GM21423 (cell line): ENCODE measurements around the gene RRP7A.
"Not testable (repeated sequence)": the region's sequence is repeated elsewhere in the genome, so short reads cannot be mapped to it uniquely, and the experiment has no call there.

ENCODE experiments used
- ATAC-seq: cut with Tn5 transposase; IDR thresholded peaks from one replicate; pipeline ENCODE4 v1.9.1; 2021; ENCODE audit warnings: mild to moderate bottlenecking, moderate library complexity; ENCODE audit not compliant: unreplicated experiment

Gene RRP7A

DNA sequence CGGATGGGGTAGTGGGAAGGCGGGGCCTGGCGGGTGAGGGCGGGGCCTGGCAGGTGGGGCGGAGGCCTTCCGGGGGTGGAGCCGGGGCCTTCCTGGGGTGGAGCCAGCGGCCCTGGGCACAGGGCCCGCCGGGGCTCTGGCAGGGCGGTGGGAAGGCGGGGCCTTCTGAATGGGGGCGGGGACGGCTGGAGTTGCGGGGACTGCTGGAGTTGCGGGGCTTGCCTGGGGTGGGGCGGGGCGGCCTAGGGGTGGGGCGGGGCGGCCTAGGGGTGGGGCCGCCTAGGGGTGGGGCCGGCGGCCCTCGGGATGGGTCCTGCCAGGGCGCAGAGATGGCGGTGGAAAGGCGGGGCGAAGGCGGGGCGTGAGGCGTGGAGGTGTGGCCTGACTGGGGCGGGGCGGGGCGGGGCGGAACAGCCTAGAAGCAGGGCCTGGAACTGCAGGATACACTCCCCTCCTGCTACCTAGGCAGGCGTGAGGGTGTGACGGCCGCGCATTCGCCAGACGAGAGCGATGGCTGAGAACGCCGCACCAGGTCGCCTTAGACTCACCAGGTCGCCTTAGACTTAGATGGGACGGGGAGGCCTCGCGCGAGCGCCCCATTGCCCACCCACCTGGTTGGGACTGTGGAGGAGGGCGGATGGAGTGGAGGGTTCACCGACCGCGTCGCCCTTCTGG, 19.3 kb downstream of the RRP7A start:
- peak; percentile 70 for ATAC-seq

DNA sequence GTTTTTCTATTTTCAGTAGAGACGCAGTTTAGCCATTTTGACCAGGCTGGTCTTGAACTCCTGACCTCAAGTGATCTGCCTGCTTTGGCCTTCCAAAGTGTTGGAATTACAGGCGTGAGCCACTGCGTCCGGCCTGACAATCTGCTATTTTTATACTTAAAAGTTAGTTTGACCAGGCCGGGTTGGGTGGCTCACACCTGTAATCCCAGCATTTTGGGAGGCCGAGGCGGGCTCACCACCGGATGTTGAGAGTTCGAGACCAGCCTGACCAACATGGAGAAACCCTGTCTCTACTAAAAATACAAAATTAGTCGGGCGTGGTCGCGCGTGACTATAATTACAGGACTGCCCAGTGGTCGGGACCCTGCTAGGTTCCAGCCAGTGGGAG, 19.8 kb downstream of the RRP7A start:
- ATAC-seq: not testable (repeated sequence)

DNA sequence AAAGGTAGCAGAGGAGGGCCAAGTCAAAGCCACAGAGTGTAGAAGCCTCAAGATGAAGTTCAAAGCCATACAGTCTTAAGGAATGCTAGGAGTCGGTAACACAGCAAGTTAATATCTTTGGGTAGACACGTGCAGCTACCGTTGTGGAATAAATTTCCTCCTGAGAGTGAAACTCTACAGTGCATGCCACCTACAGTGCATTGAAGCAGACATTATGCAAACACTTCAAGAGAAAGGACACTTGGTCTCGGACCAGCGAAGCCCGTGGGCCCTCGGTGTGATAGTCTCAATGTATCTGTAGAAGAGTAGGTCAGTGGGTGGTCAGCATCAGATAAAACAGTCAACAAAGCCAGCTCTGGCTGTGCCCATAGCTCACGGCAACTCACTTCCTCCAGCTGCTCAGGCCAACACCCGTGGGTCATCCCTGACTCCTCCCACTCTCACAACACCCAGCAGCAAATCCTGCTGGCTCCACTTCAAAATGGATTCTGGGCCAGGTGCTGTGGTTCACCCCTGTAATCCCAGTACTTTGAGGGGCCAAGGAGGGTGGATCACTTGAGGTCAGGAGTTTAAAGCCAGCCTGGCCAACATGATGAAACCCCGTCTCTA, 24.0 kb downstream of the RRP7A start:
- ATAC-seq: not testable (repeated sequence)

DNA sequence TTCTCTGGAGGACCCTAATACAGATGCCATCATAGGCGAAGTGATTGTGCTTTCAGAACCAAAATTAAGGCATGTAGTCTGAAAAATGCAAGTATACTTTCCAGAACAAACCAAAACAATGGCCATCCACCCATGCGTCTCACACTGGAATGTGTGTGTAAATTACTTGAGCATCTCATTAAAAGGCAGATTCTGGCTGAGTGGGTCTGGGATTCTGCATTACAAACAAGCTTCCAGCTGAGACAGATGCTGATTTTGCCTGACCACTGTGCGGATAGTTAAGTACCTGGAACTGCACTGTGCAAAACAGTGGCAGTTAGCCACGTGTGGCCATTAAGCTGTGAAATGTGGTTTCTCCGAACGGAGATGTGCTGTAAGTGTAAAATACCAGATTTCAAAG, 26.2 kb downstream of the RRP7A start:
- no peak for ATAC-seq

DNA sequence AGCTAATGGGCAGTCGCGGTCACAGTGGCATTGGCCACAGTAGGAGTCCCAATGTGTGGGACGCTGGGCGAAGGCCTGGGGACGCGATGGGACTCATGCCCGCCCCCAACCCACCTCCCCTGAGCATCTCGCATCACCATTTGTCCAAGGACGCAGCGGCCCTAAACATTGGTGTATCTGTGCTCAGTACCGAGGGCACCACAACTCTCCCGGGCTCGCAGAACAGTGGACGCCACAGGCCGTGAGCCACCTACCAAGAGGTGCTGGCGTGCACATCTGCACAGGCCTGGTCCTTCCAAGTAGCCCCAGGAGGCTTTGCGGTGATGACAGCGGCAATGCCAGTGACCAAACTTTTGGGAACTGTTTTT, 27.3 kb downstream of the RRP7A start:
- no peak for ATAC-seq

GRCh38 chr22:42490243-42490832, 29.3 kb downstream of the RRP7A start:
- no peak for ATAC-seq

DNA sequence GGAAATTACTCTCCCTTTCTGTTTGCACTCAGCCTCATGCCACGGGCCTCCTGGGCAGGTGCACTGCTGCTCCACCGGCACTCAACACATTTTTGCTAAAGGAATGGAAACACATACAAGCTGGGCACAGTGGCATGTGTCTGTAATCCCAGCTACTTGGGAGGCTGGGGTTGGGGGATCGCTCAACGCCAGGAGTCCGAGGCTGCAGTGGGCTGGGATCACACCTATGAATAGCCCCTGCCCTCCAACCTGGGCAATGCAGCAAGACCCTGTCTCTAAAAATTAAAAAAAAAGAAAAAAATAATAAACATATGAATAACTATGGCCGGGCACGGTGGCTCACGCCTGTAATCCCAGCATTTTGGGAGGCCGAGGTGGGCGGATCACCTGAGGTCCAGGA, 30.6 kb downstream of the RRP7A start:
- no peak for ATAC-seq

GRCh38 chr22:42484506-42484905, 35.1 kb downstream of the RRP7A start:
- no peak for ATAC-seq

GRCh38 chr22:42483610-42484223, 35.9 kb downstream of the RRP7A start:
- not testable (repeated sequence) for ATAC-seq

GRCh38 chr22:42475122-42475521, 44.5 kb downstream of the RRP7A start:
- no peak for ATAC-seq

GRCh38 chr22:42473484-42474193, 46.0 kb downstream of the RRP7A start:
- ATAC-seq: no peak

DNA sequence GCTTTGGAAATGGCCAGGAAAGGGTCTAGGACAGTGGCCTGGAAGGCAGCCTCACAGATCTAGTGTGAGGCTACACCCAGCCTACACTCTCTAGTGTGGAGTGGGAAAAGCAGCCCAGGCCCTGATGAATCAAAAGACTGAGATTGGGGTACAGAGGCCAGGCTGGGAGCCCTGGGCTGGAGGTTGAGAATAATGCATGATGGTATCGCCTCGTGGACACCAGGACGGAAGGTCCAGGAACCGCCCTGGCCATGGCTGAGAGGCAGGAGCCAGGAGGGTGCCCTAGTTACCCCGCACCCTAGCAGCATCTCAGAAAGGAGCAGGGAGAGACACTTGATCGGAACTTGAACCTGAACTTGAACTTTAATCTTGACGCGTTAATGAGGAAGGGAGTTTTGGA, 46.9 kb downstream of the RRP7A start:
- no peak for ATAC-seq

DNA sequence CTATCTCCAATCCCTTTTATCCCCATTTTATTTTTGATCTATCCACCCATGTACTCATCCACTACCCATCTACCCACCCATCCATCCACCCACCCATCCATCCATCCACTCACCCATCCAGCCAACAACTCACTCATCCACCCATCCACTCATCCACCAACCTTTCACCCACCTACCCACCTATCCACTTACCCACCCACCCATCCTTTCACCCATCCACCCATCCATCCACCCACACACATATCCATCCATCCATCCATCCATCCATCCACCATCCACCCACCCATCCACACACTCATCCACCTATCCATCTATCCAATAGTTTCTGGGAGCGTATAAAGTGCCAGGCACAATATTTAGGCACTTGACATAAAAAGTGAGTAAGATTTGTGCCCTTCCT, 48.2 kb downstream of the RRP7A start:
- no peak for ATAC-seq

DNA sequence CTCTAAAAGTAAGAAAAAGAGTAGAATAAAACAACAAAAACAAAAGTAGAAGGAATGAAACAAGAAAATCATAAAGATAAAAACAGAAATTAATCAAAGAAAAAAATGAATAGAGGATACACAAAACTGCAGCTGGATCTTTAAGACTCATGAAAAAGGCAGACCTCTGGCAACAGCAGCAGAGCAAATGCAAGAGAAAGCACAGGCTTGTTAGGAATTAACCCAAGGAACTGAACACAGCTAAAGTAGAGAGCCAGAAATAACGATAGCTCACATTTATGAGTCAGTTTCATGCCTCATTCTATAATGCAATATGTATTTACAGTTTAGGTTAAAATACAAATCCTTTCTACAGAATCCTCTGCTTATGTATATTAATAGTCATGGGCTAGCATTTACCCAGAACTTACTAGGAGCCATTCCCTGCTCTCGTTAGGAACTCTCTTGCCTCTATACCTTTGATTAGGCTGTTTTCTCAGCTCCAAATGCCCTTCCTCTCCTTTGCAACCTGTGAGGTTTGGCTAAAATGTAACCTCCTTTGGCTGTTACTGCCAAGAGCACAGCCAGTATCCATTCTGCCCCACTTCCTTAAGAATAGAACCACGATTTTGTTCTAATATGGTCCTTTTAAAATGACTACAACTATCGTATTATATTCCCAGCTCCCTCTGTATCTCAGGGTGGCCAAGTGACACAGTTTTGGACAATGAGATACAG, 49.1 kb downstream of the RRP7A start:
- no peak for ATAC-seq

DNA sequence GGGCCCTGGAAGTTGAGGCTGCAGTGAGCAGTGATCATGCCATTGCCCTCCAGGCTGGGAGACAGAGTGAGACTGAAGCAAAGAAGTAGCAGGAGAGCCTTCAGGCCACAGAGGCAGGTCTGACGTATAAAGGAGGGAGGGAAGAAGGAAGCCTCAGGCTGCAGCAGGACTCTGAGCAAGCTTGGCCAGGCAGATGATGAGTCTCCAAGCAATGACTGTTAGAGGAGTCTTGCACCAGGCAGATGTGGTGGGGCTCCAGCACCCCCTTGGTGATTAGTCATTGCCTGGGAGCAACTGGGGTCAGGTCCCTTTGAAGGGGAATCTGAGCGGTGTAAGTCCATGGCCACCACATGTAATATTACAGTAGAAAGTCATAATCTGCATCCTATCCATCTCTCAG, 50.8 kb downstream of the RRP7A start:
- ATAC-seq: no peak

- ATAC-seq: no peak
Measured at GRCh38 chr22:42462016-42462415, 57.6 kb downstream of the RRP7A start.

DNA sequence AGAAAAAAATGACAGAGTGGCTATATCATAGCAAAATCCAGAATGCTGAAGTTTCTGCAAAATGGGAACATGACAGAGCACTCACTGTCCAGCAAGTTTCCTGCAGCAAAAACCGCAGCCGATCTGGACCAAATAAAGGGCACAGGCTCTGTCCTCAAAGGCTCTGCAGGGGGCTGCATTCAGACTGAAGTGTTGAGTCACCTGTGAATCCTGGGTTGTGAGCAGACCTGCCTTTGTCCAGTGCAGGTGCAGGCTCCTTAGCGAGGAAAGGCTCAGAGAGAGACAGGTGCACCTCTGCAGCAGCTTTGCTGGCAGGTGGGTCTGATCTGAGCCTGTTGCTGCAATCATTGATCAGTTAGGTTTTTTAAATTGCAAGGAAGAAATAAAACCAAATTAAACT, 58.1 kb downstream of the RRP7A start:
- no peak for ATAC-seq
